22Rv1 (cell line): ENCODE measurements around the gene MRAS.

Experiments used
- CTCF ChIP-seq: fragments of 450-650 bp; IDR thresholded peaks from 2 replicates; pipeline ENCODE4 v1.5.1; 2017; ENCODE audit warnings: mild to moderate bottlenecking
- ZFX ChIP-seq: fragments of 450-650 bp; IDR thresholded peaks from 2 replicates; pipeline ENCODE4 v1.6.1; 2017; ENCODE audit warnings: antibody characterized with exemption, borderline replicate concordance

- TF ChIP-seq CTCF (no peak), ZFX (no peak)
These were observed 86.0 kb downstream of the MRAS start, which contains the start of gene ESYT3 for GRCh38 chr3:138434276-138434874.
